ENCODE measurements around the gene MS4A7. TPM values are rescaled to one million over a fixed set of nuclear protein-coding genes. Genes with fewer than 3 reads are reported as not detected.

Gene MS4A7
- polyA plus RNA-seq, 1 of the 3 experiments (the other 2 are of a cell fraction), result not detected

DNA sequence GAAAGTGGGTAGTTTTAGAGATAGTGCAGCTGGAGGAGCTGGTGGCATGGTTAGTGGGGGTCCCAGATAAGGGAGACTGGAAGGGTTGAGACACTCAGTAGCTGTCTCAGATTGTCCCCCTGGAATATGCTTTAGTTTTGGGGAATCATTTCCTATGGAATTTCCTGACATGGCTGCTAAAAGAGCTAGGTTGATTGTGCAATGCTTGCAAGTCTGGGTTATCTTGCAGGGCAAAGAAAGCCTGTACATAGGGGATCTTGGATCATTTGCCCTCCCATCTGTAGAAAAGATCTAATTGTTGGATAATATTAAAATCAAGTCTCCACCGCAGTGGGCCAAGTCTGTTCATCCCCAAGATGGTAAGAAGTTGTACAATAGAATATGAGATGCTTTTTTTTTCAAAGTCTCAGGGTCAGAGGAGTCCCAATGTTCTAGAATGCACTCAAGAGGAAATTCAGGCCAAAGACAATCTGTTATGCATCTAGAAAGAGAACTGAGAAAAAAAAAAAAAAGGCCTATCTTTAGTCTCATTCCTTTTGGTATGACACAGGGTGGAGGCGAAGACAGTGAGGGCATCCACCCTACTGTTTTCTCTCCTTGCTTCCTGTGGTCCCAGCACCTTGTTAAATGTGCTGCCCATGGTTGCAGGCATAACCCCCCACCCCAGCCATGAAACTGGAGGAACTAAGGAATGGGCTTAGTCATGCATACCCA is 31.1 kb upstream of the MS4A7 start:
- ChIA-PET POLR2A (no interaction called here), CTCF (interaction anchor here (1.3 to 1.5 kb wide), 2 partner anchors 14 to 16 kb away, joined by 3 to 5 read pairs; no protein-coding TSS in a partner anchor)
- no peak for DNase-seq
- H3K4me3 ChIP-seq (ENCODE audit: low read depth in 2 of 2, low read length in 1 of 2), result no peak overlapping the region
- H3K27ac ChIP-seq (ENCODE audit: low read depth in 2 of 2, low read length in 1 of 2), result no peak overlapping the region
- no peaks in the 10 kb centered on the region for H3K79me2 ChIP-seq (ENCODE audit: insufficient read depth)
- no peaks in the 10 kb centered on the region; the same call in 1 of the 2 replicates for H3K27me3 ChIP-seq (ENCODE audit: insufficient read depth)
- no peaks in the 10 kb centered on the region for H3K9me3 ChIP-seq
- H3K9ac ChIP-seq, result no peak overlapping the region
- no peak overlapping the region for H3K4me2 ChIP-seq
- H2AFZ ChIP-seq (ENCODE audit: low read depth), result no peak overlapping the region
- WGBS (ENCODE audit: low lambda C conversion rate), result 6% methylated on average over 2 of the region's 2 CpGs
- H3K9me2 ChIP-seq, result no peaks in the 10 kb centered on the region
- no peaks in the 10 kb centered on the region for H3K36me3 ChIP-seq (replicated peaks in 1 of 2; ENCODE audit: control insufficient read depth in 1 of 2, insufficient read depth in 2 of 2, low read length in 1 of 2)
- TF ChIP-seq TEAD4 (IDR thresholded peaks at IDR 0.05; ENCODE audit: borderline replicate concordance, insufficient read depth), result no peak
- TF ChIP-seq FOXM1 (IDR thresholded peaks at IDR 0.05; ENCODE audit: low read depth), result no peak
- TF ChIP-seq GATA2 (CRISPR knock-in tag; IDR thresholded peaks at IDR 0.05), result no peak
- no peak for TF ChIP-seq EZH2phosphoT487 (IDR thresholded peaks at IDR 0.05; ENCODE audit: borderline replicate concordance, low read depth)
- no peak for TF ChIP-seq POLR2AphosphoS5 (IDR thresholded peaks at IDR 0.05; ENCODE audit: low read depth, low read length)
- TF ChIP-seq NFIC (IDR thresholded peaks at IDR 0.05; ENCODE audit: borderline replicate concordance), result no peak
- TF ChIP-seq, protein P1, sequence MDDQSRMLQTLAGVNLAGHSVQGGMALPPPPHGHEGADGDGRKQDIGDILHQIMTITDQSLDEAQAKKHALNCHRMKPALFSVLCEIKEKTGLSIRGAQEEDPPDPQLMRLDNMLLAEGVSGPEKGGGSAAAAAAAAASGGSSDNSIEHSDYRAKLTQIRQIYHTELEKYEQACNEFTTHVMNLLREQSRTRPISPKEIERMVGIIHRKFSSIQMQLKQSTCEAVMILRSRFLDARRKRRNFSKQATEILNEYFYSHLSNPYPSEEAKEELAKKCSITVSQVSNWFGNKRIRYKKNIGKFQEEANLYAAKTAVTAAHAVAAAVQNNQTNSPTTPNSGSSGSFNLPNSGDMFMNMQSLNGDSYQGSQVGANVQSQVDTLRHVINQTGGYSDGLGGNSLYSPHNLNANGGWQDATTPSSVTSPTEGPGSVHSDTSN (IDR thresholded peaks at IDR 0.05), result no peak
- TF ChIP-seq, protein P2, sequence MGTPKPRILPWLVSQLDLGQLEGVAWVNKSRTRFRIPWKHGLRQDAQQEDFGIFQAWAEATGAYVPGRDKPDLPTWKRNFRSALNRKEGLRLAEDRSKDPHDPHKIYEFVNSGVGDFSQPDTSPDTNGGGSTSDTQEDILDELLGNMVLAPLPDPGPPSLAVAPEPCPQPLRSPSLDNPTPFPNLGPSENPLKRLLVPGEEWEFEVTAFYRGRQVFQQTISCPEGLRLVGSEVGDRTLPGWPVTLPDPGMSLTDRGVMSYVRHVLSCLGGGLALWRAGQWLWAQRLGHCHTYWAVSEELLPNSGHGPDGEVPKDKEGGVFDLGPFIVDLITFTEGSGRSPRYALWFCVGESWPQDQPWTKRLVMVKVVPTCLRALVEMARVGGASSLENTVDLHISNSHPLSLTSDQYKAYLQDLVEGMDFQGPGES (IDR thresholded peaks at IDR 0.05; ENCODE audit: low read depth, low read length), result no peak
- TF ChIP-seq, protein P3, sequence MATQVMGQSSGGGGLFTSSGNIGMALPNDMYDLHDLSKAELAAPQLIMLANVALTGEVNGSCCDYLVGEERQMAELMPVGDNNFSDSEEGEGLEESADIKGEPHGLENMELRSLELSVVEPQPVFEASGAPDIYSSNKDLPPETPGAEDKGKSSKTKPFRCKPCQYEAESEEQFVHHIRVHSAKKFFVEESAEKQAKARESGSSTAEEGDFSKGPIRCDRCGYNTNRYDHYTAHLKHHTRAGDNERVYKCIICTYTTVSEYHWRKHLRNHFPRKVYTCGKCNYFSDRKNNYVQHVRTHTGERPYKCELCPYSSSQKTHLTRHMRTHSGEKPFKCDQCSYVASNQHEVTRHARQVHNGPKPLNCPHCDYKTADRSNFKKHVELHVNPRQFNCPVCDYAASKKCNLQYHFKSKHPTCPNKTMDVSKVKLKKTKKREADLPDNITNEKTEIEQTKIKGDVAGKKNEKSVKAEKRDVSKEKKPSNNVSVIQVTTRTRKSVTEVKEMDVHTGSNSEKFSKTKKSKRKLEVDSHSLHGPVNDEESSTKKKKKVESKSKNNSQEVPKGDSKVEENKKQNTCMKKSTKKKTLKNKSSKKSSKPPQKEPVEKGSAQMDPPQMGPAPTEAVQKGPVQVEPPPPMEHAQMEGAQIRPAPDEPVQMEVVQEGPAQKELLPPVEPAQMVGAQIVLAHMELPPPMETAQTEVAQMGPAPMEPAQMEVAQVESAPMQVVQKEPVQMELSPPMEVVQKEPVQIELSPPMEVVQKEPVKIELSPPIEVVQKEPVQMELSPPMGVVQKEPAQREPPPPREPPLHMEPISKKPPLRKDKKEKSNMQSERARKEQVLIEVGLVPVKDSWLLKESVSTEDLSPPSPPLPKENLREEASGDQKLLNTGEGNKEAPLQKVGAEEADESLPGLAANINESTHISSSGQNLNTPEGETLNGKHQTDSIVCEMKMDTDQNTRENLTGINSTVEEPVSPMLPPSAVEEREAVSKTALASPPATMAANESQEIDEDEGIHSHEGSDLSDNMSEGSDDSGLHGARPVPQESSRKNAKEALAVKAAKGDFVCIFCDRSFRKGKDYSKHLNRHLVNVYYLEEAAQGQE (IDR thresholded peaks at IDR 0.05; ENCODE audit: low read depth, low read length), result no peak
- TF ChIP-seq RXRA (IDR thresholded peaks at IDR 0.05; ENCODE audit: borderline replicate concordance, low read depth), result no peak
- no peak for TF ChIP-seq TAF1 (IDR thresholded peaks at IDR 0.05; ENCODE audit: borderline replicate concordance, low read depth, low read length)
- TF ChIP-seq ELF1 (IDR thresholded peaks at IDR 0.05), result no peak
- TF ChIP-seq, protein P4, sequence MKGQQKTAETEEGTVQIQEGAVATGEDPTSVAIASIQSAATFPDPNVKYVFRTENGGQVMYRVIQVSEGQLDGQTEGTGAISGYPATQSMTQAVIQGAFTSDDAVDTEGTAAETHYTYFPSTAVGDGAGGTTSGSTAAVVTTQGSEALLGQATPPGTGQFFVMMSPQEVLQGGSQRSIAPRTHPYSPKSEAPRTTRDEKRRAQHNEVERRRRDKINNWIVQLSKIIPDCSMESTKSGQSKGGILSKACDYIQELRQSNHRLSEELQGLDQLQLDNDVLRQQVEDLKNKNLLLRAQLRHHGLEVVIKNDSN (IDR thresholded peaks at IDR 0.05; ENCODE audit: borderline replicate concordance, low read depth), result no peak
- no peak for TF ChIP-seq SMC3 (IDR thresholded peaks at IDR 0.05; ENCODE audit: low read depth, low read length)
- TF ChIP-seq MXI1 (IDR thresholded peaks at IDR 0.05; ENCODE audit: low read depth, low read length), result no peak
- no peak for TF ChIP-seq NRF1 (IDR thresholded peaks at IDR 0.05; ENCODE audit: low read depth, low read length)
- TF ChIP-seq CHD2 (IDR thresholded peaks at IDR 0.05; ENCODE audit: low read length, partially characterized antibody), result no peak
- TF ChIP-seq, protein P5, sequence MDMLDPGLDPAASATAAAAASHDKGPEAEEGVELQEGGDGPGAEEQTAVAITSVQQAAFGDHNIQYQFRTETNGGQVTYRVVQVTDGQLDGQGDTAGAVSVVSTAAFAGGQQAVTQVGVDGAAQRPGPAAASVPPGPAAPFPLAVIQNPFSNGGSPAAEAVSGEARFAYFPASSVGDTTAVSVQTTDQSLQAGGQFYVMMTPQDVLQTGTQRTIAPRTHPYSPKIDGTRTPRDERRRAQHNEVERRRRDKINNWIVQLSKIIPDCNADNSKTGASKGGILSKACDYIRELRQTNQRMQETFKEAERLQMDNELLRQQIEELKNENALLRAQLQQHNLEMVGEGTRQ (IDR thresholded peaks at IDR 0.05; ENCODE audit: borderline replicate concordance, low read depth, low read length), result no peak
- TF ChIP-seq RCOR1 (IDR thresholded peaks at IDR 0.05; ENCODE audit: low read length), result no peak
- H3F3A ChIP-seq (replicated peaks; ENCODE audit: insufficient read depth), result no peaks in the 10 kb centered on the region
- no peaks in the 10 kb centered on the region for H3K4me1 ChIP-seq (ENCODE audit: control insufficient read depth in 1 of 2, insufficient read depth in 2 of 2, low read depth in 1 of 2, low read length in 1 of 2)
- no peaks in the 10 kb centered on the region for H4K20me1 ChIP-seq (ENCODE audit: insufficient read depth)
